GM10847 (cell line): ENCODE measurements around the gene ASB3.

Source experiments
- POLR2A ChIP-seq: IDR thresholded peaks from 2 replicates; pipeline ENCODE4 v1.6.1; 2011; ENCODE audit not compliant: insufficient read length; ENCODE audit errors: extremely low read depth

The ASB3 gene

GRCh38 chr2:53786705-53787613 is at the start of gene ASB3, which contains the start of gene ERLEC1:
TSS of gene ASB3 (minus strand) at chr2:53786953. CDS start at chr2:53765572, 21,381 bp downstream.
TSS of gene ERLEC1 (plus strand) at chr2:53787044. CDS start at chr2:53787211, 167 bp downstream.
- peak; percentile 63 for TF ChIP-seq POLR2A

- no peak for TF ChIP-seq POLR2A
These were observed 42.7 kb upstream of the ASB3 start for GRCh38 chr2:53829273-53829979.

- no peak for TF ChIP-seq POLR2A
These were observed 41.6 kb upstream of the ASB3 start for GRCh38 chr2:53828331-53828730.

GRCh38 chr2:53827398-53828175 is 40.8 kb upstream of the ASB3 start:
- TF ChIP-seq POLR2A, result no peak

GRCh38 chr2:53826587-53827397 is 40.0 kb upstream of the ASB3 start:
- TF ChIP-seq POLR2A, result no peak

GRCh38 chr2:53826030-53826410 is 39.3 kb upstream of the ASB3 start:
- no peak for TF ChIP-seq POLR2A

GRCh38 chr2:53821810-53822209 is 35.1 kb upstream of the ASB3 start:
- TF ChIP-seq POLR2A, result no peak

- no peak for TF ChIP-seq POLR2A
These were observed 34.0 kb upstream of the ASB3 start for GRCh38 chr2:53820711-53821110.

GRCh38 chr2:53820048-53820447 is 33.3 kb upstream of the ASB3 start:
- no peak for TF ChIP-seq POLR2A

GRCh38 chr2:53819634-53820033 is 32.9 kb upstream of the ASB3 start:
- TF ChIP-seq POLR2A, result no peak

GRCh38 chr2:53818854-53819435 is 32.2 kb upstream of the ASB3 start:
- TF ChIP-seq POLR2A, result no peak

- TF ChIP-seq POLR2A, result no peak
These were observed 26.4 kb upstream of the ASB3 start for GRCh38 chr2:53813151-53813550.

GRCh38 chr2:53811601-53812000 is 24.8 kb upstream of the ASB3 start:
- TF ChIP-seq POLR2A, result no peak

- no peak for TF ChIP-seq POLR2A
These were observed 15.9 kb upstream of the ASB3 start for GRCh38 chr2:53802617-53803151.
